PC-3 (cell line): ENCODE measurements around the gene PML.

Experiments used
- CTCF ChIP-seq: fragments of 300-600 bp; sonication (generic); conservative IDR thresholded peaks from 2 replicates; pipeline ENCODE4 v1.5.1; 2017; ENCODE audit warnings: antibody characterized with exemption, low read depth, mild to moderate bottlenecking, low read length
- EZH2 ChIP-seq: fragments of 300-600 bp; sonication (generic); IDR thresholded peaks from one replicate; pipeline ENCODE4 v1.6.1; 2017; ENCODE audit warnings: antibody characterized with exemption, mild to moderate bottlenecking, low read length; ENCODE audit not compliant: unreplicated experiment
- EZH2phosphoT487 ChIP-seq: fragments of 300-600 bp; sonication (generic); IDR thresholded peaks from 2 replicates; pipeline ENCODE4 v1.6.1; 2018; ENCODE audit warnings: mild to moderate bottlenecking, antibody characterized with exemption, low read length, borderline replicate concordance

- TF ChIP-seq EZH2 (no peak), CTCF (no peak), EZH2phosphoT487 (no peak)
Measured at GRCh38 chr15:74043425-74044266, 49.1 kb downstream of the PML start.
